Ovary (tissue), 3 donors: ENCODE measurements around the gene NUDT16L1.

Experiments used
- POLR2A ChIP-seq: fragments of 450-650 bp; IDR thresholded peaks from one replicate; pipeline ENCODE4 v1.6.1; 2017; ENCODE audit warnings: antibody characterized with exemption, mild to moderate bottlenecking, moderate library complexity
- TF ChIP-seq, protein P1 (sequence below), 3 donors: fragments of 450-650 bp in 2 of 3; fragments of 200-600 bp in 1 of 3; IDR thresholded peaks; one replicate each; pipeline versions ENCODE4 v1.5.1 to v1.8.0; 2016 to 2022; ENCODE audit warnings: antibody characterized with exemption in 3 of 3, mild to moderate bottlenecking in 1 of 3
- donor health status: DM: no; HTN: no; CAD: no.

- TF ChIP-seq, protein P1, sequence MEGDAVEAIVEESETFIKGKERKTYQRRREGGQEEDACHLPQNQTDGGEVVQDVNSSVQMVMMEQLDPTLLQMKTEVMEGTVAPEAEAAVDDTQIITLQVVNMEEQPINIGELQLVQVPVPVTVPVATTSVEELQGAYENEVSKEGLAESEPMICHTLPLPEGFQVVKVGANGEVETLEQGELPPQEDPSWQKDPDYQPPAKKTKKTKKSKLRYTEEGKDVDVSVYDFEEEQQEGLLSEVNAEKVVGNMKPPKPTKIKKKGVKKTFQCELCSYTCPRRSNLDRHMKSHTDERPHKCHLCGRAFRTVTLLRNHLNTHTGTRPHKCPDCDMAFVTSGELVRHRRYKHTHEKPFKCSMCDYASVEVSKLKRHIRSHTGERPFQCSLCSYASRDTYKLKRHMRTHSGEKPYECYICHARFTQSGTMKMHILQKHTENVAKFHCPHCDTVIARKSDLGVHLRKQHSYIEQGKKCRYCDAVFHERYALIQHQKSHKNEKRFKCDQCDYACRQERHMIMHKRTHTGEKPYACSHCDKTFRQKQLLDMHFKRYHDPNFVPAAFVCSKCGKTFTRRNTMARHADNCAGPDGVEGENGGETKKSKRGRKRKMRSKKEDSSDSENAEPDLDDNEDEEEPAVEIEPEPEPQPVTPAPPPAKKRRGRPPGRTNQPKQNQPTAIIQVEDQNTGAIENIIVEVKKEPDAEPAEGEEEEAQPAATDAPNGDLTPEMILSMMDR (IDR thresholded peaks at IDR 0.05): no peak
- TF ChIP-seq POLR2A: no peak
Observed at GRCh38 chr16:4674926-4675530, 18.3 kb upstream of the NUDT16L1 start.
